MM.1S (cell line): ENCODE results near the gene PDZD8.

Experiments used
- DNase-seq: peaks from one replicate; pipeline ENCODE4 v3.0.0-alpha.2; 2015
- H2AFZ ChIP-seq: fragments of 300-600 bp; sonication (generic); 2 replicates; pipeline ENCODE4 v1.6.0; 2016; ENCODE audit warnings: antibody characterized with exemption, low read length
- H3F3A ChIP-seq: fragments of 300-600 bp; sonication (generic); 2 replicates; pipeline ENCODE4 v1.6.1; 2016; ENCODE audit warnings: mild to moderate bottlenecking, antibody characterized with exemption, low read length, moderate library complexity, mixed read lengths; ENCODE audit not compliant: insufficient read depth
- H3K27ac ChIP-seq: fragments of 300-600 bp; sonication (generic); 2 replicates; pipeline ENCODE4 v1.5.1; 2016; ENCODE audit warnings: mild to moderate bottlenecking, low read length
- H3K27me3 ChIP-seq: fragments of 300-600 bp; sonication (generic); replicated peaks from 2 replicates; pipeline ENCODE4 v1.6.0; 2016; ENCODE audit warnings: low read length; ENCODE audit not compliant: insufficient read depth
- H3K36me3 ChIP-seq: fragments of 300-600 bp; sonication (generic); replicated peaks from 2 replicates; pipeline ENCODE4 v1.6.1; 2016; ENCODE audit warnings: mild to moderate bottlenecking, low read length, mixed read lengths; ENCODE audit not compliant: insufficient read depth
- H3K4me1 ChIP-seq: fragments of 300-600 bp; sonication (generic); 2 replicates; pipeline ENCODE4 v1.6.1; 2016; ENCODE audit warnings: low read length, mixed read lengths
- H3K4me2 ChIP-seq: fragments of 300-600 bp; sonication (generic); 2 replicates; pipeline ENCODE4 v1.6.0; 2016; ENCODE audit warnings: low read depth, low read length
- H3K4me3 ChIP-seq: fragments of 300-600 bp; sonication (generic); 2 replicates; pipeline ENCODE4 v1.5.1; 2016; ENCODE audit warnings: low read length, mixed read lengths
- H3K79me2 ChIP-seq: fragments of 300-600 bp; sonication (generic); 2 replicates; pipeline ENCODE4 v1.6.1; 2016; ENCODE audit warnings: mixed run types, low read length, mixed read lengths
- H3K9ac ChIP-seq: fragments of 300-600 bp; sonication (generic); 2 replicates; pipeline ENCODE4 v1.6.1; 2016; ENCODE audit warnings: low read length, mixed read lengths
- H3K9me2 ChIP-seq: fragments of 300-600 bp; sonication (generic); replicated peaks from 2 replicates; pipeline ENCODE4 v1.6.1; 2016; ENCODE audit warnings: mild to moderate bottlenecking, low read length, mixed read lengths; ENCODE audit not compliant: insufficient read depth
- H3K9me3 ChIP-seq: fragments of 300-600 bp; sonication (generic); replicated peaks from 2 replicates; pipeline ENCODE4 v1.6.1; 2016; ENCODE audit warnings: mild to moderate bottlenecking, low read length, mixed read lengths; ENCODE audit not compliant: insufficient read depth
- H4K20me1 ChIP-seq: fragments of 300-600 bp; sonication (generic); 2 replicates; pipeline ENCODE4 v1.6.1; 2016; ENCODE audit warnings: mild to moderate bottlenecking, low read length, moderate library complexity, mixed read lengths; ENCODE audit not compliant: insufficient read depth
- CTCF ChIP-seq: fragments of 300-600 bp; sonication (generic); IDR thresholded peaks from 2 replicates; pipeline ENCODE4 v1.5.1; 2016; ENCODE audit warnings: antibody characterized with exemption, low read length, mixed read lengths
- EZH2 ChIP-seq: fragments of 300-600 bp; sonication (generic); optimal IDR thresholded peaks from 2 replicates; pipeline ENCODE3; 2017; ENCODE audit warnings: low read depth, mild to moderate bottlenecking, antibody characterized with exemption, low read length, mixed read lengths
- EZH2phosphoT487 ChIP-seq: fragments of 300-600 bp; sonication (generic); IDR thresholded peaks from 2 replicates; pipeline ENCODE4 v1.6.1; 2018; ENCODE audit warnings: antibody characterized with exemption, low read length

The PDZD8 gene

GRCh38 chr10:117408436-117409384, 33.5 kb upstream of the PDZD8 start:
- TF ChIP-seq EZH2phosphoT487 = no peak
- no peak for TF ChIP-seq EZH2
- TF ChIP-seq CTCF = no peak
- Histone ChIP-seq H3K4me3 (no peak overlapping the region), H3K4me1 (no peaks in the 10 kb centered on the region), H3K4me2 (no peak overlapping the region), H3K36me3 (no peaks in the 10 kb centered on the region), H3K9me3 (no peaks in the 10 kb centered on the region), H3K9me2 (no peaks in the 10 kb centered on the region), H3K79me2 (no peaks in the 10 kb centered on the region), H2AFZ (no peak overlapping the region), H3K27me3 (no peaks in the 10 kb centered on the region), H4K20me1 (no peaks in the 10 kb centered on the region), H3K9ac (no peak overlapping the region), H3K27ac (no peak overlapping the region), H3F3A (no peaks in the 10 kb centered on the region)
- no peak for DNase-seq

- Histone ChIP-seq H3K4me2 (no peak overlapping the region), H2AFZ (no peak overlapping the region), H4K20me1 (no peaks in the 10 kb centered on the region), H3K9ac (no peak overlapping the region), H3K79me2 (no peaks in the 10 kb centered on the region), H3K4me3 (no peak overlapping the region), H3K27me3 (no peaks in the 10 kb centered on the region), H3K36me3 (no peaks in the 10 kb centered on the region), H3K4me1 (no peaks in the 10 kb centered on the region), H3F3A (no peaks in the 10 kb centered on the region), H3K9me3 (no peaks in the 10 kb centered on the region), H3K27ac (no peak overlapping the region), H3K9me2 (no peaks in the 10 kb centered on the region)
- DNase-seq = no peak
- TF ChIP-seq EZH2phosphoT487 (no peak), CTCF (no peak), EZH2 (no peak)
Measured at GRCh38 chr10:117405730-117406129, 30.5 kb upstream of the PDZD8 start.

DNA sequence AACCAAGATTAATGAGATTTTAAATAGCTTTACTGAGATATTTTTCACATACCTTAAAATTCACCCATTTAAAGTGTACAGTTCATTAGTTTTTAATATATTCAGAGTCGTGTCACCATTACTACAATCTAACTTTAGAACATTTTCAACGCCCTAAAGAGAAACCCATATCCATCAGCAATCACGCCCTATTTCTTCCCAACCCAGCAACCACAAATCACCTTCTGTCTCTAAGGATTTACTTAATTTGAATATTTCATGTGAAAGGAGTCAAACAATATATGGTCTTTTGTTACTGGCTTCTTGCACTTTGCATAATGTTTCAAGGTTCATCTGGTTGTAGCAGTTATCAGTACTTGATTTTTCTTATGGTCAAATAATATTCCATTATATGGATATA, 25.1 kb upstream of the PDZD8 start:
- Histone ChIP-seq H3K9ac (no peak overlapping the region), H3K36me3 (no peaks in the 10 kb centered on the region), H2AFZ (no peak overlapping the region), H3K9me3 (no peaks in the 10 kb centered on the region), H3K27me3 (no peaks in the 10 kb centered on the region), H3K4me3 (no peak overlapping the region), H3K4me2 (no peak overlapping the region), H3F3A (no peaks in the 10 kb centered on the region), H3K9me2 (no peaks in the 10 kb centered on the region), H3K4me1 (no peaks in the 10 kb centered on the region), H3K79me2 (no peaks in the 10 kb centered on the region), H4K20me1 (no peaks in the 10 kb centered on the region), H3K27ac (no peak overlapping the region)
- TF ChIP-seq EZH2 = no peak
- no peak for DNase-seq
